Non-pigmented ciliary epithelial cell (primary cell): ENCODE measurements around the gene ZNF74.

Experiments
- DNase-seq: peaks from one replicate; pipeline ENCODE4 v3.0.0-alpha.2; 2010; ENCODE audit warnings: low read depth

ZNF74 gene

DNA sequence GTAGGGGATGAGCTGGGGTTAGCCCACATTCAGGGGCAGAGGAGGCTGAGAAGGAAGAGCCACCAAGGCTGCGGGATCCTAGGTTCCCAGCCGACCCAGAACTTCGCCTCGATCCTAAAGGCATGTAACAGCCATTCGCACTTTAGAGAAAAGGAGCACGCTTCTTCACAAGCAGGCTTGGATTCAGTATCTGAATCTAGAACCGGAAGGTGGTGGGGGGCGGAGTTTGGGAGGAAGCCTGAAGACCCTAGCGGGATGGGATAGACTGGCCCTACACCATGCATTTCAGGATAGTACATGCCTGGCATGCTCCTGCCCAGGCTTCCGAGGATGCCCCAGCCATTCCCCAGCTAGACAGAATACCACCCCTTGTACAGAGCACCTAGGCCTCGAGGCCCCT lies 39.2 kb downstream of the ZNF74 start:
- DNase-seq, result no peak

DNA sequence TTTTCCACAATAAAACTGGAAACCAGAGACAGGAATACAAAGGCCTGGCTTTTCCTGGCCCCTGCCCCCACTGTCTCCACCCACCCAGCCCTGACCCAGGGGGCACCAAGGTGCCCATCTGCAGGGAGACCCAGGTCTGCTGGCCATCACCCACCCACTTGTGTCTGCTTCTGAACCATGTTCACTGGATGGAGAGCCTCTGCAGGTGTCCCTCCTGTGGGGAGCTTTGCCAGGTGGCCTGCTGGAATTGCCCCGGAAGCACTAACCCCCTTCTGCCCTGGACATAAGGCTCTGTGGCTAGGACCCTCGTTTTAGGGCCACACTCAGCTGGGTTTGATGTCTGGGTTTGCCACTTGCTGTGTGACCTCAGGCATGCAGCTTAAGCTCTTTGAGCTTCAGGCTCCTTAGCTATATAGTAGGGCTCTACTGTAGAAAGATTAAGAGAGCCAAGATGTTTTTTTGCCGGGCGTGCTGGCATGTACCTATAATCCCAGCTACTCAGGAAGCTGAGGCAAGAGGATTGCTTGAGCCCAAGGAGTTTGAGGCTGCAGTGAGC lies 39.8 kb downstream of the ZNF74 start:
- DNase-seq, result no peak

DNA sequence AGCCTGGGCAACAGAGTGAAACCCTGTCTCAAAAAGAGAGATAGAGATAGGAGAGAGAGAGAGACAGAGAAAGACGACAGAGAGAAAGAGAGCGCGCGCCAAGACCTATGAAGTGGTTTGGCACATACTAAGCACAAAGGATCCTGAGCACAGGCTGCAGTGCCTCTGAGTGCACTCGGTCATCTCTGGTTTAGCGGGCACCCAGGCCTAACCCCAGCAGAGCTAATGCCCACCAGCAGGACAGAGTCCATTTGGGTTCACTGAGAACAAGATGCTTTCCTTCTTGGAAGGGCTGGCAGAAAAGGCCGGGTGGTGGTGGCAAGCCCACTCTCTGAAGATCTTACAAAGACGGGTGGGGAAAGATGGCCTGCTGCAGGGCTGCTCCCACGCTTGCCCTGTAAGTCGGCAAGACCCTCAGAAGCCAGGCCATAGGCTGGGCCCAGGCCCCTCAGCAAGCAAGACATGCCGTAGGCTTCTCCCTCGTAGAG lies 40.4 kb downstream of the ZNF74 start:
- DNase-seq, result no peak

DNA sequence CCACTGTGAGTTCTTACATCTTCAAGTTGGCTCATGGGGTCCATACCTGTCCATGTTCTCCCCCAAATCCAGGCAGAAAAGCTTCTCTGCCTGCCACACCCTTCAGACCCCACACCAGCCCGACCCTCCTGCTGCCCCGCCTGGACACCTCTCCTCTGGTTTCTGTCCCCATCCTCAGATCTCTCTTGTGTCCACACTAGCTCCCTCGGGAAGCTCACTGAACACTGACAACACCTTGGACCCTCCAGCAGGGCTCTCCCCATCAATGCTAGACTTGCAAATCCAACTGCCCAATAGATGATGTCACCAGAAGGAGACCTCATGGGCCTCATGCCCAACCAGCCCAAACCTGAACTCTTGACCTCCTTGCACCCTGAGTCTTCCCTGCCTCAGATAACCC lies 40.8 kb downstream of the ZNF74 start:
- DNase-seq, result no peak

DNA sequence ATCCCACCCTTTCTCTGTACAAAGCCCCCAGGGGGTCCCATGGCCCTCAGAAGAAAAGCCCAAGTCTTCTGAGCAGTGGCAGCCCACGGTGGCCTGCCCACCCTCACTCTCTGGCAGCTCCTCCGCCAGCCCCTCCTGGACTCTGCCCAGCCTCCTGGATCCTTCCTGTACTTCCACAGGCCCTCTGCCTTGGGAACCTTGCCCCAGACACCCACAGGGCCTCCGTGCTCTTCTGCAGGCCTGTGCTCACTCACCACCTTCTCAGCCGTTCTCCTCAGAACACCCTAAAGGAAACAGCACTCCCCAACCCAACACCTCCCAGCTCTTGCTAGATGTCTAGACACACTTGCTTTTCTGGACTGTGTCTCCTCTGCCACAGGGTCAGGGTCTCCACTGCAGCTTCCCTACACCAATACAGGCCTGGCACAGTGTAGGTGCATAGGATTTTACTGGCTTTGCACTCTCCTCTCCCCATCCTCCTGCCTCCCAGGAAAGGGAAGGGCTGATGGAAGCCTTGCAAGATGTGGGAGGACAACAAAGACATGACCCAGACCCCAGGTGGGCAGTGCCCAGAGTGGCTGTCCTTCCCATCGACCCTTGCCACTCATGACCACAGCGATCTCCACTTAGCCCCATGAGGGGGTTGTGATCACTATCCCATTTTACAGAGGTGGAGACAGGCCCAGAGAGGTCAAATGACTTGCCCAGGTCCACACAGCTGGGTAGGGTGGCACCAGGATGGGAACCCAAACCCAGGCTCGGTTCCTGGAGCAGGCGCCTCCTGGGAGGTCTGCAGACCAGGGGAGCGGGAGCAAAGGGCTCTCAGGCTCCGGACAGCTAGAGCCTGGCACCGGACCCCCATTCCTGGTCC lies 41.7 kb downstream of the ZNF74 start:
- no peak for DNase-seq

DNA sequence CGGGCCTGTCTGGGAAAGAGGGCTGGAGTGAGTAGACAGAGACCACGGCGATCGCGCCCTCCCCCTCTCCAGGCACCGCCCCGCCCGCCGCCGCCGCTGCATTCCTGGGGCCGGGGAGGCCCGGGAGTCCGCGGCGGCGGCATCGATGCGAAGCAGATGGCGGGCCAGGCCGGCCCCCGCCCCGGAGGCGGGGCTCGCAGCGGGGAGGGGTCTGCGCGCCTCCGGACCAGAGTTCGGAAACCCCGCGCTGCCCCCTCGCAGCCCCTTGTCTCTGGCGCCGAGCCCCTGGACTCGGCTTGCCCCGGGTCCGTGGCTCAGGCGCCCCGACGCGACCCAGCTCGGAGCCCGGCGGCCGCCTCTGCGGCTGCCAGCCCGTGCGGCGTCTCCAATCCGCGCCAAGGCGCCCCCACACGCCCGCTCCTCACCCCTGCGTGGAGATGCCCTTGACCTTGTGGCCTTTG lies 42.4 kb downstream of the ZNF74 start:
- no peak for DNase-seq

DNA sequence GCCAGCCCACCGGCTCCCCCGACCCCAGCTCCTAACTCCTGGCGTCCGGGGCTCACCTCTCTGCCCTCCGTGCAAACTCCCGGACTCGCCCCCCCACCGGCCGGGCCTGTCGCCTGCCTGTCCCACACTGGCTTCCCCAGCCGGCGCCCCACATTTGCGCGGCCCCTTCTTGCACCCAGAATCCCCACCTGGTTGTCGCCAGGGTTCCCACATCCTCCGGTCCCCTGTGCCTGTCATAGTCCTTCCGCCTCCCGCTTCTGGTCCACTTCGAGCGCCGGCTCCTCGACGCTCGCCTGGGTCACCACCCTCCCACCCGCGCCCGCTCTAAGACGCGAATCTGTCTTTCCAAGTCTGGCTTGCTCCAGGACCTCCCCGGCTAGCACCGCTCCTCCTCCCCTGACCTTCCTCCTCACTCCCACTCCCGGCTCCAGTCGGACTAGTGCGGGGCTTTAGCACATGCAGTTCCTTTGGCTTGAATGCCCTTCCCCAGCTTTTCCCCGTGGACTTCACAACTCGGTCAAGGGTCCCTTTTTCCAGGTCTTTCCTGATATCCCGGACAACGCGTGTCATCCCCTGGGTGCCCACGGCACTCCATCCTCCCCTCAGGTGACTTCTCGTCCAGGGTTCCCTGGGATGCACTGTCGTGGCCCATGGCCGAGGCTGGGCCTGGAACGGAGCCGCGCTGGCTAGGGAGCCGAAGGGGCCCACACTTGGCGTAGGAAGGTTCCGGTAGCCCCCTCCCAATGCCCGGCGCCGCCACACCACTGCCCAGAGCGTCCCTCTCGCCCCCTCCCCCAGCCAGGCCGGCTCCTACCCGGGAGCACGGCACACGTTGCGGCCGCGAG lies 43.0 kb downstream of the ZNF74 start:
- no peak for DNase-seq

DNA sequence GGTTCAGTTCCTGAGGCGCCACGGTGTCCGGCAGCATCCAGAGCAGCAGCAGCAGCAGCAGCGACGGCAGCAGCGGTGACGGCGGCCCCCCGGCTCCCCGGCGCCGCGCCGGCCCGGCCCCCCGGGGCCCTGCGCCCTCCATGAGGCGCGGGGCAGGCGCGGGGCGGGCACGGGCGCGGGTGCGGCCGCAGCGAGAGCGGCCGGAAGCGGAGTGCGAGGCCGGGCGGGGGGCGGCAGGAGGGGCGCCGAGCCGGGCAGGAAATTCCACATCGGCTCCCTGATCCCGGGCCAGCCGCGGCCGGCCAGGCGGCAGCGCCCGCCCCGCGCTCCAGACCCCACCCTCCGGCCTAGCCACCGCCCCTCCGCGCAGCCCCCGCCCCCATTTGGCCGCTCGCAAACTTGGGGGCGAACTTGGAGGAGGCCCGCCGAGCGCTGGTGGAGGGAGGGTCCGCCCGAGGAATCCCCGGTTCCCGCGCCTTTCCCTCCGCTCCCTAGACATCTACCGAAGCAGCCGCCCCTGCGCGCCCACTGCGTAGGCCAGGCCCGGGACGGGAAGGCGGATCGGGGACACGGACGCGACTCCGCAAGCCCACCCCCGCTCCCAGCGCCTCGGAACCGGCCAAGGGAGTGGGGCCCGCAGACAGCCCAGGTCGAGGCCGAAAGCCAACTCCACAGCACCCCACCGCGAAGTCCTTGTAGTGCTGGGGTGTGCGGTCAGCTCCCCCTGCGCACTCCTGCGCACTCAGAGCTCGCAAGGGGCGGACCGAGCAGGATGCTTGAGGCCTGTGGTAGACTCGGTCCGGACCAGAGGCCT lies 43.9 kb downstream of the ZNF74 start, which contains the start of gene SCARF2:
Gene SCARF2 (minus strand): TSS at position 213 of the 814 bp plus-strand sequence. CDS start 71 bp downstream, at position 142.
- DNase-seq, result no peak

DNA sequence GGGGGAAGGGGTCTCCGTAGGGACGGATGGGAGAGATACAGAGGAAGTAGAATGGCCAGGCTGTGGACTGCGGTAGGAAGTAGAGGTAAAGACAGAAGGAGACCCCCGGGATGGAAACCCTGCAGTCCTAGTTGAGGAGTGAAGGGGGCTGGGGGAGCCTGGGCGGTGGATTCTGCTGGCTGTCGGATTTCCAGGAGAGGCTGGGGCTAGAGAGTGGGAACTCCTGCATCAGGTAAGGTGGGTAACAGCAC lies 44.4 kb downstream of the ZNF74 start:
- DNase-seq, result no peak

DNA sequence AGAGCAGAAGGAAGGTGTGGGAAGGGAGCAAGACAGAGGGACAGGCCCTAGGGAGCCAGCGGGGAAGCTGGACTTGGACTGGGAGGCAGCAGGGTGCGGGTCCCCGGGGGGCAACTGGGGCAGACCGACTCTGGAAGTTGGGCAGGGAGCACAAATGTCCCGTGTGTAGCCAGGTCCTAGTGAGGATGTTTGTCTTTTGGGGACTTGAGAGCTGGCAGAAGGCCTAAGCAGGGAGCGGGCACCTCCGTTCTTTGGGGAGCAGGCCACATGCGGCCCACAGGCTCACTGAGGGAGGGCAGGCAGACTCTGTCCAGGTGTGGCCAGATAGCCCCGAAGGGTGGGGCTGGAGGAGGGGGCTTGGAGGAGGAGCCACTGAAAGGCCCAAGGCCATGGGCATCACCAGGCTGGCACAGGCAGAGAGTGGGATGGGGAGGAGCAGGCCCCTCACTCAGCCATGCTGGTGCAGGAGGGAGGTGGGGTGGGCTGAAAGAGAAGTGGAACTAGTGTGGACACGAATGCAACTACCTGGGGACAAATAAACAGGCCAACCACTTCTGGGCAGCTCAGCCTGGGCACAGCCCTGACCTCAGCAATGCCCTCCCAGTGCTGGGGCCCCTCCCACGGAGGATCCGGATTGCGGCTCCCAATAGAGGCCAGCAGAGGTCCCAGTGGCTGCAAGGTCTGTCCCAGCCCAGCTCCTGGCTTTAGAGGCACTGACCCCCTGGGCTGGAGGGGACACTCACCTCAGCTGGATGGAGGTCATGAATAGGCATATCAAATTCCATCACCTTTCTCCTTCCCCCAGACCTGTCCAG lies 44.9 kb downstream of the ZNF74 start:
- DNase-seq, result no peak

DNA sequence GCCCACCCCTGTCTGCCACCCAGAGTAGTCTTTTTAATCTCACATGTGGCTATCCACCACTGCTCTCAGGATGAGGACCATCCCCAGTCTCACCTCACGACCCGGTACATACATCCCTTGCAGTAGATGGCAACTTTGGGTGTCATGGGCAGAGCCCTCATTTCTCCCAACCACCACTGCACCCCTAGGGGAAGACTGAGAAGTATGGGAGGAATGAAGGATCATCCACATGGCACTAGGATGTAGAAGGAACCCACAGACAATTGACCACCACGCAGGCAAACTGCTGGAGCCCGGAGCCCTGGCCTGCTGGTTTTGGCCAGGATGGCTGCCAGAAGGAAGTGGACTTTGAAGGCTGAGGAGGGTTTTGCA lies 45.6 kb downstream of the ZNF74 start:
- DNase-seq, result no peak

DNA sequence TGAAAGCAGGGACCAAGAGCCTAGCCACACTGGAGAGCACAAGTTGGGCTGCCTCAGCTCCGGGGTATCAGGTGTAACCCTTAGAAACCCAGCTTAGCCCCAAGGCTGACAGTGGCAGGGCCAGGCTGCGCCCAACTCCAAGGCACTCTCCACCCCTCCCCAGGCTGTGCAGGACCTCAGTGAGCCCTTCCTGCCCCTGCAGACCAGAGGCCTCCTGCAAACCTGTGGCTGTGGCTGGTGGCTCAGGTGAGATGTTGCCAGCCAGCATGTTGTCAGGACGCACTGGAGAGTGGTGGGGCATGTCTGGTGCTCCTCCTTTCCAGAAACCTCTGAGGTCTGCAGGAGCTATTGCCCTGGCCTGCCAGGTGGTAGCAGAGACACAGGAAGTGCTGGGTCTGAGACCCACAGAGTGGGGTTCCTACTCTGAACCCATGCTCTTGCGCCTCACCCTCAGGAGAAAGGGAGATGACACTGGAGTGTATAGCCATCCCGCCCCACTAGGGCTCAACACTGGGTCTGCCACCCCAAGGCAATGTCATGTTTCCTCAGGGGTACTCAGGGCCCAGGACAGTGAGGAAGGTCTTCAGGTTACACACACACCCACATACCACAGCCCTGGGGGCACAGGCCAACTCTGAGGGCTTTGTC lies 46.1 kb downstream of the ZNF74 start:
- no peak for DNase-seq

DNA sequence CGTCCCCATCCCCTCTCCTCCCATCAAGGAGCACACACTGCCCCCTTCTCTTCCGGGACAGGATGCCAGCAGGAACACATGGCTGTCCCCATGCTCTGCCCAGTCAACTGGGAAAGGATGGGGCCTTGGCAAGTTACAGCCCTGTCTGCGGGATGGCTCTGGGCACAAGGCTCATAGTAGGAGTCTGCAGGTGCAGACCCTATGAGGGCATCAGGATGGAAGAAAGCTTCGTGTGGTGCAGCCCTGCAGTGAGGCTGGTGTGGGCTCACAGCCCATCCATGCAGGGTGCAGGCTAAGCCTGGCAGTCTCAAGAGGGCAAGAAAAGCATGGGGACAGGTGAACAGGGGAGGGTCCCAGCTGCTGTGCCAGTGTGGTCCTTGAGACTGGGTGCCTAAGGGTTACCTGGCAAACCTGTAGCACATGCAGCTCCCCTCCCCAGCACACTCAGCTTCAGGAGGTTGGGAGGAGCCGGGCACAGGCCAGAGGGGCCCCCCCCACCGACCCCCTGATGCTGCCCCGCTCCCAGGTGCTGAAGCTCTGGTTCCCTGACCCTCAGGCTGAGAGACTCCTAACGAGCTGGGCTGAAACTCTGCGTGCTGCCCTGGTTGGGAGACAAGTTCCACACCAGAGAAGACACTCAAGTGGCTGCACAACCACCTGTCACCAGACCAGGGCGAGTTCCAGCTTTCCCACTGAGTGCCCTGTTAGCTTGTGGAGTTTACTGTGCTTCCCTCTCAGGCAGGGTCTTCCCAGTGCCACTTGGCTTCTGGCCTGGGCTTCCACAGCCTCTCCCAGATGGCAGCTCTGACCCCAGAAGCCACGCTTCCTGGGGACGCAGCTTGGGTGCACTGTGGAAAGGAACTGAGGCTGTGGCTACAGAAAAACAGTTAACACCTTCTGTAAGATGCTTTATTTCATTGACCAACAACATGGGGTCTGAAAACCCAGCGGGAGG lies 47.0 kb downstream of the ZNF74 start:
- no peak for DNase-seq

DNA sequence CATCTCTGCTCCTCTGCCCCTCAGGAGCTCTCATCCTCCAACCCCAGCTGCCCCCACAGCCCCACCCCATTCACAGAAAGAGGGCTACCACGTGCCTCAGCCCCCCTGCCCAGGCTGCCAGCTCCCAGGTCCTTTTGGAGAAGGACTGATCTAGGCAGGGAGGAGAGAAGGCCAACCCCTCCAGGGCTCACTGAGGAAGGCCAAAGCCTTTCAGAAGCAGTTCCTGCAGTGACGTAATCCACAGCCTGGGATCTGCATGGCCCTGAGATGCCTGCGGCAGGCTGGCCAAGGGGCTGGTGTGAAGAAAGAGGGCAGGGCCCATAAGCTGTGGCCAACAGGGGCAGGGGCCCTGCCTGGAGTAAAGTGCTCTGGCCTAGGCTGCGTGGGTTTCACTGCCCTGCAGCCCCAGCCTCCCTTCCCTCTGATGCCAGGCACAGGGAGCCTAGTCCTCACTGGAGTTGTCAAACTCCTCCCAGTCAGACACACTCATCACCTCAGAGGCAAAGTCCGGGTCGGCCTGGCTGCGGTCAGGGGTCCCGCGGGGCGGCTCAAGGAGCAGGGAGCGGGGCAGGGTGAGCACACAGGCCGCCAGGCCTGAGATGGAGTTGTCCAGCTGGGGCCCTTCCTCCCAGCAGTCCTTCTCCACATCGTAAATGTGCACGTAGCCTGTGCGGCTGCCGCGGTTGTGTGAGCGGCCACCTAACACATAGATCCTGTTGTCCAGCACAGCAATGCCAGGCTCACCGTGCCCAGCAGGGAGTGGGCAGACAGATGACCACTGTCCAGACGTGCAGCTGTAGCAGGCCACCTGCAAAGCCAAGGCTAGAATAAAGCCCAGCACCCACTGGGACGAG lies 47.9 kb downstream of the ZNF74 start:
- DNase-seq, result no peak

DNA sequence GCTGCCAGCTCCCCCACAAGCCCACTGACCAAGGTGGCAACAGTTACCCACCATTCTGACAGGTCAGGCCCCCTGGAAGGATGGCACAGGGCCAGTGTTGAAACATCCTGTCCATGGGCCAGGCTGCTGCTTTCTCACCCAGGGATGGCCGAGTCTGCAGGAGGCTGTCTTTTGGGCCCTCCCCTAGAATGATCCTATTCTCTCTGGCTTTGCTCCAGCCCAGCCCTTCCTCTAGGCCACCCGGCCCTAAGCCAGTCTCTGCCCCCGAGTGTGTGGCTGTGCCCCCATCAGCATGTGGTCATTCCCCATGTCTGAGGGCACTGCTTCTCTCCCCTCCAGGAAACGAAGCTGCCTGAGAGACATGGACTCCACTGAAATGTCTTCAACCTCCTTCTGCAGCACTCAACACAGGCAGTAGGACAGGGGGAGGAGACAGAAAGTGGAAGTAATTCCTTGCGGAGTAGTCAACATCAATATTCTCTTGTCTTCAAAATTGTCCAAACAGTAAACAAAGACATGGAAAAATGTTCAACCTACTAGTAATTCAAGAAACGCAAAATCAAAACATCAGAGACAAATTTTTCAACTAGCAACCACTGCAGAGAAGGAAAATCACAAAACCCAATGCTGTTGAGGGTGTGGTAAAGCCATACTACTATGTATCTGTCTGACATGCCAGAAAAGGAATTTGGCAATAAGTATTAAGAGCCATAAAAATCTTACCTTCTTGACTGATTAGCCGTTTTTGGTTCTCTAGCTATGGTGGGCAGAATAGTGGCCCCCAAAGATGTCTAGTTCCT lies 48.7 kb downstream of the ZNF74 start:
- DNase-seq, result no peak

DNA sequence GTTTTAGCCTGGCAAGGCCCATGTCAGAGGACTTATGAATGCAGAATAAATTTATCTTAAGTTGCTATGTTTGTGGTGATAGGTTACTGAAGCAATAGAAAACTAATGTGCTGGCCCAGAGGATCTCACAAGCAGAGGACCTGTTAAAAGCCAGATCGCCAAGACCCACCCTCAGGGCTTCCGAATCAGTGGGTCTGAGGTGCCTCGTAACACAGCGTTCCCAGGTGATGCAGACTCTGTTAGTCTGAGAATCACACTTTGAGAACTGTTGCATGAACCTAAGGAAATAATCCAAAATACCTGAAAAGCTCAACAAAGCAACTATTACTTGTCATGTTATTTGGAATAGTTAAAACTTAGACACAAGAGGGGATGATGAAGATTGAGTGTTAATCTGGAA lies 50.4 kb downstream of the ZNF74 start:
- DNase-seq, result no peak

DNA sequence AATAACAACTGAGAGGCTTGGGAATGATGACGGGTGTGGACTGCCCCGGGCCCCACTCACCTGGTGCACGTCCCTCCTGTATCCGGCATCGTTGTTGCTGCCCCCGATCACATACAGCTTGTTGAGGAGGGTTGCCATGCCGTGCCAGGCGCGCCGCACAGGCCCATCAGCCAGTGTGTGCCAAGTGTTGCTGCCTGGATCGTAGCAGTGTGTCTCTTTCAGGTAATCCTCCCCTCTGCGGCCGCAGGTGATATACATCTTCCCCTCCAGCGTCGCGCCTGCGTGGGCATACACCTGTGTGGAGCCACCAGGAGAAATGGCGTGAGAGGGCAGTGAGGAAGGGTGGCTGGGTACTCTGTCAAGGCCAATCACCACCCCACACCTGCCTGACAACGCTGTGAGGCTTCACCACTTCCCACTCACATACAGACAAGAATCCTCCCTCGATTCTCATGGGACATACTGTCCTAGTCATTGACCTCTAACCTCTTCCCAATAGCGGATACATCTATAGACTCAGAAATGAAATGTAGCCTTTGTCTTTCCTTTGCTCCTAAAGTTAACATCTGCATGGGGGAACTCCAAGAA lies 52.5 kb downstream of the ZNF74 start:
- no peak for DNase-seq
